CD14-positive monocyte (primary cell): Measurements from ENCODE around the gene NTM. TPM values are rescaled to one million over a fixed set of nuclear protein-coding genes. Genes with fewer than 3 reads are reported as not detected.

Experiments
- DNase-seq, 3 donors: peaks; one replicate each; pipeline ENCODE4 v3.0.0-alpha.2; 2011 to 2022
- H2AFZ ChIP-seq: 2 replicates; pipeline ENCODE4 v1.6.0; 2012; ENCODE audit warnings: mild to moderate bottlenecking, low read depth, low read length, inconsistent platforms; ENCODE audit not compliant: insufficient read depth, poor library complexity, severe bottlenecking
- H3K27ac ChIP-seq, 2 donors: 1 replicate in 1 of 2; 2 replicates in 1 of 2; pipeline ENCODE4 v1.5.1; 2012 to 2013; ENCODE audit warnings: low read length in 2 of 2, control low read depth in 1 of 2, inconsistent platforms in 1 of 2, low read depth in 1 of 2, mild to moderate bottlenecking in 1 of 2
- H3K27me3 ChIP-seq, 2 donors: one replicate each; pipeline versions ENCODE4 v1.6.0 to v1.6.1; 2011 to 2013; ENCODE audit warnings: low read length in 2 of 2; ENCODE audit not compliant: control insufficient read depth in 2 of 2, insufficient read depth in 2 of 2
- H3K36me3 ChIP-seq, 2 donors: replicated peaks in 1 of 2; 1 replicate in 1 of 2; 2 replicates in 1 of 2; pipeline versions ENCODE4 v1.5.1 to v1.6.1; 2012 to 2013; ENCODE audit warnings: low read length in 2 of 2, control low read depth in 1 of 2, inconsistent platforms in 1 of 2, mild to moderate bottlenecking in 1 of 2; ENCODE audit not compliant: insufficient read depth in 2 of 2, control insufficient read depth in 1 of 2
- H3K4me1 ChIP-seq, 2 donors: 1 replicate in 1 of 2; 2 replicates in 1 of 2; pipeline versions ENCODE4 v1.5.1 to v1.6.1; 2012 to 2013; ENCODE audit warnings: low read length in 2 of 2, control low read depth in 1 of 2, inconsistent platforms in 1 of 2, mild to moderate bottlenecking in 1 of 2, moderate library complexity in 1 of 2; ENCODE audit not compliant: insufficient read depth in 2 of 2, control insufficient read depth in 1 of 2
- H3K4me2 ChIP-seq: replicated peaks from 2 replicates; pipeline ENCODE3; 2012; ENCODE audit warnings: low read length, moderate library complexity, mild to moderate bottlenecking; ENCODE audit not compliant: poor library complexity, severe bottlenecking; ENCODE audit errors: extremely low read depth
- H3K4me3 ChIP-seq, 3 experiments: fragments of 200-600 bp in 1 of 3; sonication (generic) in 1 of 3; replicated peaks in 1 of 3; 1 replicate in 2 of 3; 2 replicates in 1 of 3; pipeline ENCODE4 v1.5.1; 2011 to 2013; ENCODE audit warnings: low read length in 3 of 3, mild to moderate bottlenecking in 3 of 3, control low read depth in 2 of 3, low read depth in 2 of 3, inconsistent platforms in 1 of 3, moderate library complexity in 1 of 3
- H3K79me2 ChIP-seq: 2 replicates; pipeline ENCODE4 v1.6.0; 2012; ENCODE audit warnings: mild to moderate bottlenecking, control low read depth, inconsistent platforms, low read length, moderate library complexity; ENCODE audit not compliant: insufficient read depth
- H3K9ac ChIP-seq: 2 replicates; pipeline ENCODE4 v1.6.0; 2017; ENCODE audit warnings: low read length, mild to moderate bottlenecking; ENCODE audit not compliant: insufficient read depth, poor library complexity, severe bottlenecking
- H3K9me3 ChIP-seq, 2 donors: replicated peaks in 1 of 2; 1 replicate in 1 of 2; 2 replicates in 1 of 2; pipeline versions ENCODE4 v1.5.1 to v1.6.1; 2012 to 2013; ENCODE audit warnings: low read length in 2 of 2, control low read depth in 1 of 2; ENCODE audit not compliant: control insufficient read depth in 1 of 2, insufficient read depth in 1 of 2
- H4K20me1 ChIP-seq: 2 replicates; pipeline ENCODE4 v1.6.0; 2012; ENCODE audit warnings: mild to moderate bottlenecking, low read length, control low read depth, moderate library complexity; ENCODE audit not compliant: insufficient read depth
- H3K27ac Mint-ChIP-seq, 7 donors: one replicate each; pipeline ENCODE4 v1.8.0; 2020; ENCODE audit warnings: mild to moderate bottlenecking in 7 of 7, mixed read lengths in 7 of 7, moderate library complexity in 6 of 7, inconsistent platforms in 2 of 7
- H3K27me3 Mint-ChIP-seq, 3 donors: one replicate each; pipeline ENCODE4 v1.8.0; 2021 to 2022; ENCODE audit warnings: low read depth in 3 of 3, mild to moderate bottlenecking in 3 of 3, mixed read lengths in 3 of 3, moderate library complexity in 3 of 3, inconsistent platforms in 1 of 3
- H3K36me3 Mint-ChIP-seq, 2 donors: one replicate each; pipeline ENCODE4 v1.8.0; 2020; ENCODE audit warnings: mixed read lengths in 2 of 2, inconsistent platforms in 1 of 2, mild to moderate bottlenecking in 1 of 2
- H3K4me1 Mint-ChIP-seq: one replicate; pipeline ENCODE4 v1.8.0; 2020; ENCODE audit warnings: mild to moderate bottlenecking, mixed read lengths
- H3K4me3 Mint-ChIP-seq, 2 donors: one replicate each; pipeline ENCODE4 v1.8.0; 2020; ENCODE audit warnings: mild to moderate bottlenecking in 2 of 2, mixed read lengths in 2 of 2, moderate library complexity in 1 of 2
- H3K9me3 Mint-ChIP-seq, 7 donors: one replicate each; pipeline ENCODE4 v1.8.0; 2020 to 2022; ENCODE audit warnings: mixed read lengths in 7 of 7, mild to moderate bottlenecking in 6 of 7, moderate library complexity in 6 of 7, inconsistent platforms in 2 of 7
- WGBS: methylation state at CpG from one replicate; pipeline ENCODE4 v1.1.5; 2013; ENCODE audit warnings: missing lambda C conversion rate; ENCODE audit not compliant: insufficient coverage; 5-methylcytosine and 5-hydroxymethylcytosine counted together
- intact Hi-C, 2 donors: fragments of 100-400 bp; cut with micrococcal nuclease; formaldehyde crosslinking; loops; one replicate each; pipeline versions ENCODE4 v1.15.0 to v1.15.1; 2023
- polyA plus RNA-seq, 3 donors: library from polyadenylated mRNA; depleted of rRNA in 1 of 3; unstranded in 2 of 3; stranded (reverse) in 1 of 3; fragments of 300-500 nt in 2 of 3; fragments of >200 nt in 1 of 3; fragmentation: Illumina TruSeq in 2 of 3; gene quantifications; 1 replicate in 2 of 3; 2 replicates in 1 of 3; pipeline ENCODE4 v1.2.3, GENCODE V29; 2012 to 2021
- TF ChIP-seq, protein P1 (sequence below): fragments of 200-600 bp; IDR thresholded peaks from one replicate; pipeline ENCODE4 v1.8.0; 2022; ENCODE audit warnings: antibody characterized with exemption, mild to moderate bottlenecking

The NTM gene
- polyA plus RNA-seq, 3 donors, result not detected

DNA sequence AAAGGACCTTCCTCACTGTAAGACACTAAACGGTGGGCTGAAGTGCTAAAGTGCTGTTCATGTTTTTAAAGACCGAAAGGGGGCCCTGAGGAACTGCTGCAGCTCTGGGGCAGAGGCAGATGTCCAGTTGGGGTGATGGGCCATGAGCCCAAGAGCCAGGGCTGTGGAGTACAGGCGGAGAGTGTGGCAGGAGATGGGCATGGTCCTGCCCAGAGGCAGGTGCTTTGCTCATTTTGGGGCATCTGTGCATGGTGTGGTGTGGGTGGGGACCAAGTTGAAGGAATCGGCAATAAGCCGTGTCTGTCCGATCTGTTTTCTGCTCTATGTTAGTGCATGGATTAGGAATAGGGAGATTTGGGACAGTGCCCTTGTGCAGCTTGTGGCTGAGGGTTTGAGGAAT lies 258.3 kb downstream of the NTM start:
- no peak overlapping the region for H3K27ac Mint-ChIP-seq

DNA sequence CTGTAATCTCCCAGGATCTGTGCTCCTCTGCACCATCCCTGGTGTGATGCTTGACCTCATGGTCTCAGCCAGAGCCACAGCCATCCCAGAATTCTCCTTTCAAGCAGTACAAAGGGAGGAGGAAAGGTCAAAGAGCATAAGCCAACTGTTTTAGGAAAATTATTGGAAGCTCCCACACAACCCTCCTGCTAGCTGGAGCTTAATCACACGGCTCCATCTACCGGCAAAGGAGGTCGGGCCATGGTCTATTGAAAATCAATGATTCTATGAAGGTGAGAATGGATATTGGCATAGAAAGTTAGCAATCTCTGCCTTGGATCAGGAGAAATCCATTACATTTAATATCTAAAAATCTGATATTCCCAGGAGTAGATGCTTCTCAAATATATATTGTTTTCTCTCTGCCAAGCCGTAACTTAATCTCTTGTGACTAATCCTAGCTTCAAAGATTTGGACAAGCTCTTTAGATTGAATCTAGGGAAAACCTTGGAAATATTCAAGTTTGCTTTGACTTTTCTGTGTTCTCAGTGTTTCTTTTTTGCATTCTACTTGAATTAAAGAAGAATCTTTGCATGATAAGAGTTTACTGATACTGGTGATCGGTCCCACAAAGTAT lies 259.6 kb downstream of the NTM start:
- Mint-ChIP-seq H3K27me3 (peaks cover 9 to 21% (median 14%) of the 10 kb centered on the region in 3 donors), H3K4me1 (no peaks in the 10 kb centered on the region), H3K9me3 (peaks cover 0 to 4% (median 2%) of the 10 kb centered on the region in 7 donors), H3K36me3 (no peaks in the 10 kb centered on the region), H3K27ac (no peak overlapping the region), H3K4me3 (no peak overlapping the region)
- intact Hi-C loops, result no loop called here
- TF ChIP-seq, protein P1, sequence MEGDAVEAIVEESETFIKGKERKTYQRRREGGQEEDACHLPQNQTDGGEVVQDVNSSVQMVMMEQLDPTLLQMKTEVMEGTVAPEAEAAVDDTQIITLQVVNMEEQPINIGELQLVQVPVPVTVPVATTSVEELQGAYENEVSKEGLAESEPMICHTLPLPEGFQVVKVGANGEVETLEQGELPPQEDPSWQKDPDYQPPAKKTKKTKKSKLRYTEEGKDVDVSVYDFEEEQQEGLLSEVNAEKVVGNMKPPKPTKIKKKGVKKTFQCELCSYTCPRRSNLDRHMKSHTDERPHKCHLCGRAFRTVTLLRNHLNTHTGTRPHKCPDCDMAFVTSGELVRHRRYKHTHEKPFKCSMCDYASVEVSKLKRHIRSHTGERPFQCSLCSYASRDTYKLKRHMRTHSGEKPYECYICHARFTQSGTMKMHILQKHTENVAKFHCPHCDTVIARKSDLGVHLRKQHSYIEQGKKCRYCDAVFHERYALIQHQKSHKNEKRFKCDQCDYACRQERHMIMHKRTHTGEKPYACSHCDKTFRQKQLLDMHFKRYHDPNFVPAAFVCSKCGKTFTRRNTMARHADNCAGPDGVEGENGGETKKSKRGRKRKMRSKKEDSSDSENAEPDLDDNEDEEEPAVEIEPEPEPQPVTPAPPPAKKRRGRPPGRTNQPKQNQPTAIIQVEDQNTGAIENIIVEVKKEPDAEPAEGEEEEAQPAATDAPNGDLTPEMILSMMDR, result no peak
- H3K27ac ChIP-seq, result no peak overlapping the region
- peaks cover 2 to 18% of the 10 kb centered on the region in 2 donors for H3K27me3 ChIP-seq
- H3K4me2 ChIP-seq, result no peak overlapping the region
- no peaks in the 10 kb centered on the region for H4K20me1 ChIP-seq
- no peaks in the 10 kb centered on the region for H3K9me3 ChIP-seq
- no peak overlapping the region for H3K4me3 ChIP-seq
- no peak for DNase-seq
- no peaks in the 10 kb centered on the region for H3K36me3 ChIP-seq
- H3K9ac ChIP-seq, result no peak overlapping the region
- H3K79me2 ChIP-seq, result no peaks in the 10 kb centered on the region
- no peak overlapping the region for H2AFZ ChIP-seq
- no peaks in the 10 kb centered on the region for H3K4me1 ChIP-seq
- no CpG with 5 or more reads among the region's 5 CpGs for WGBS

More for the DNA sequence above, 258.3 kb downstream of the NTM start:
- H3K79me2 ChIP-seq, result no peaks in the 10 kb centered on the region
- H3K27ac ChIP-seq, result no peak overlapping the region
- TF ChIP-seq, protein P1, result no peak
- Mint-ChIP-seq H3K27me3 (peaks cover 9 to 21% (median 14%) of the 10 kb centered on the region in 3 donors), H3K36me3 (no peaks in the 10 kb centered on the region), H3K4me3 (peak overlapping the region in 1 of 2 donors; percentile 12), H3K9me3 (peaks cover 0 to 4% (median 2%) of the 10 kb centered on the region in 7 donors), H3K4me1 (no peaks in the 10 kb centered on the region)
- H2AFZ ChIP-seq, result no peak overlapping the region
- H3K9ac ChIP-seq, result no peak overlapping the region
- H3K27me3 ChIP-seq, result peaks cover 2 to 18% of the 10 kb centered on the region in 2 donors
- intact Hi-C loops, result no loop called here
- no peaks in the 10 kb centered on the region for H3K9me3 ChIP-seq
- no peaks in the 10 kb centered on the region for H3K4me1 ChIP-seq
- no peaks in the 10 kb centered on the region for H4K20me1 ChIP-seq
- no peak overlapping the region for H3K4me3 ChIP-seq
- no peak for DNase-seq
- no peak overlapping the region for H3K4me2 ChIP-seq
- no peaks in the 10 kb centered on the region for H3K36me3 ChIP-seq
- 93% methylated on average over 5 of the region's 6 CpGs for WGBS
